H9 (cell line): ENCODE results near the gene CLEC2L. TPM values are rescaled to one million over a fixed set of nuclear protein-coding genes. Genes with fewer than 3 reads are reported as not detected.
A peak's percentile ranks its signal among the peaks of the same experiment; 100 is the strongest.

Experiments
- DNase-seq: peaks from one replicate; pipeline ENCODE4 v3.0.0-alpha.2; 2017
- H2AFZ ChIP-seq: one replicate; pipeline ENCODE4 v1.6.1; 2013; ENCODE audit warnings: mild to moderate bottlenecking, low read length, control low read depth, moderate library complexity
- H2AK5ac ChIP-seq: 2 replicates; pipeline ENCODE4 v1.6.1; 2013; ENCODE audit warnings: low read length, control low read depth, mixed read lengths; ENCODE audit not compliant: insufficient read length
- H2BK120ac ChIP-seq: one replicate; pipeline ENCODE4 v1.6.1; 2013; ENCODE audit warnings: low read depth, mild to moderate bottlenecking, low read length, control low read depth, inconsistent platforms; ENCODE audit not compliant: poor library complexity, severe bottlenecking
- H2BK12ac ChIP-seq: 2 replicates; pipeline ENCODE4 v1.6.1; 2013; ENCODE audit warnings: low read length, control low read depth, mixed read lengths, low read depth; ENCODE audit not compliant: insufficient read length
- H2BK15ac ChIP-seq: 2 replicates; pipeline ENCODE4 v1.6.1; 2013; ENCODE audit warnings: low read depth, low read length, control low read depth
- H2BK20ac ChIP-seq: one replicate; pipeline ENCODE4 v1.6.1; 2013; ENCODE audit warnings: low read depth, mild to moderate bottlenecking, low read length, control low read depth, inconsistent platforms; ENCODE audit not compliant: poor library complexity, severe bottlenecking
- H2BK5ac ChIP-seq: 2 replicates; pipeline ENCODE4 v1.6.1; 2013; ENCODE audit warnings: low read length, control low read depth, mixed read lengths; ENCODE audit not compliant: insufficient read length
- H3K14ac ChIP-seq: 2 replicates; pipeline ENCODE4 v1.6.1; 2013; ENCODE audit warnings: low read length, control low read depth; ENCODE audit not compliant: insufficient read depth
- H3K18ac ChIP-seq: 2 replicates; pipeline ENCODE4 v1.6.1; 2013; ENCODE audit warnings: low read depth, mild to moderate bottlenecking, mixed read lengths, low read length, control low read depth; ENCODE audit not compliant: insufficient read length
- H3K23ac ChIP-seq: 2 replicates; pipeline ENCODE4 v1.6.1; 2013; ENCODE audit warnings: low read length, control low read depth, mixed read lengths, low read depth; ENCODE audit not compliant: insufficient read length
- H3K23me2 ChIP-seq: 2 replicates; pipeline ENCODE4 v1.6.1; 2013; ENCODE audit warnings: low read depth, mild to moderate bottlenecking, mixed read lengths, low read length, control low read depth; ENCODE audit not compliant: insufficient read length, poor library complexity, severe bottlenecking
- H3K27ac ChIP-seq: 2 replicates; pipeline ENCODE4 v1.5.1; 2013; ENCODE audit warnings: low read length, control low read depth, mixed read lengths, low read depth; ENCODE audit not compliant: insufficient read length
- H3K27me3 ChIP-seq: 2 replicates; pipeline ENCODE4 v1.6.1; 2013; ENCODE audit warnings: low read length, control low read depth, inconsistent platforms; ENCODE audit not compliant: insufficient read depth
- H3K4ac ChIP-seq: 2 replicates; pipeline ENCODE4 v1.6.1; 2013; ENCODE audit warnings: low read depth, mild to moderate bottlenecking, control low read depth, inconsistent platforms, low read length, moderate library complexity
- H3K4me1 ChIP-seq: 2 replicates; pipeline ENCODE4 v1.6.1; 2013; ENCODE audit warnings: low read length, control low read depth, inconsistent platforms; ENCODE audit not compliant: insufficient read depth
- H3K4me2 ChIP-seq: 2 replicates; pipeline ENCODE4 v1.6.1; 2013; ENCODE audit warnings: low read length, control low read depth, mixed read lengths; ENCODE audit not compliant: insufficient read length, insufficient read depth
- H3K56ac ChIP-seq: 2 replicates; pipeline ENCODE4 v1.6.1; 2013; ENCODE audit warnings: low read depth, mild to moderate bottlenecking, mixed read lengths, low read length, control low read depth; ENCODE audit not compliant: insufficient read length
- H3K79me1 ChIP-seq: 2 replicates; pipeline ENCODE4 v1.6.1; 2013; ENCODE audit warnings: low read depth, mild to moderate bottlenecking, moderate library complexity, low read length, control low read depth, inconsistent platforms; ENCODE audit not compliant: insufficient read depth, poor library complexity, severe bottlenecking
- H3K79me2 ChIP-seq: 2 replicates; pipeline ENCODE4 v1.6.1; 2013; ENCODE audit warnings: low read length, control low read depth, inconsistent platforms; ENCODE audit not compliant: insufficient read depth
- H3K9ac ChIP-seq: 2 replicates; pipeline ENCODE4 v1.6.1; 2013; ENCODE audit warnings: low read length, control low read depth, mixed read lengths; ENCODE audit not compliant: insufficient read length; ENCODE audit errors: extremely low read depth
- H3K9me3 ChIP-seq: one replicate; pipeline ENCODE4 v1.6.1; 2013; ENCODE audit warnings: low read depth, low read length, inconsistent platforms; ENCODE audit not compliant: control insufficient read depth
- H3T11ph ChIP-seq: one replicate; pipeline ENCODE4 v1.6.1; 2013; ENCODE audit warnings: mild to moderate bottlenecking, low read length, control low read depth, inconsistent platforms
- H4K20me1 ChIP-seq: one replicate; pipeline ENCODE4 v1.6.1; 2013; ENCODE audit not compliant: control insufficient read depth, insufficient read length, insufficient read depth
- H4K5ac ChIP-seq: 2 replicates; pipeline ENCODE4 v1.6.1; 2013; ENCODE audit warnings: low read depth, mild to moderate bottlenecking, mixed read lengths, low read length, control low read depth; ENCODE audit not compliant: insufficient read length
- H4K8ac ChIP-seq: replicated peaks from 2 replicates; pipeline ENCODE4 v1.6.1; 2013; ENCODE audit warnings: low read length, control low read depth, mixed read lengths, low read depth; ENCODE audit not compliant: insufficient read length
- H4K91ac ChIP-seq: 2 replicates; pipeline ENCODE4 v1.6.1; 2013; ENCODE audit warnings: low read depth, mild to moderate bottlenecking, moderate library complexity, mixed read lengths, low read length, control low read depth; ENCODE audit not compliant: insufficient read length
- H3K27ac Mint-ChIP-seq, 3 experiments: 2 replicates in 2 of 3; 3 replicates in 1 of 3; pipeline ENCODE4 v1.8.0; 2020 to 2021; ENCODE audit warnings: mixed read lengths in 3 of 3, mild to moderate bottlenecking in 1 of 3, moderate library complexity in 1 of 3
- H3K27me3 Mint-ChIP-seq: 2 replicates; pipeline ENCODE4 v1.8.0; 2021; ENCODE audit warnings: low read depth, mild to moderate bottlenecking, moderate library complexity, mixed read lengths
- H3K36me3 Mint-ChIP-seq, 3 experiments: 2 replicates in 2 of 3; 3 replicates in 1 of 3; pipeline ENCODE4 v1.8.0; 2020 to 2021; ENCODE audit warnings: low read depth in 3 of 3, mixed read lengths in 3 of 3; ENCODE audit not compliant: insufficient read depth in 1 of 3
- H3K4me1 Mint-ChIP-seq, 2 experiments: 2 replicates each; pipeline ENCODE4 v1.8.0; 2020; ENCODE audit warnings: mixed read lengths in 2 of 2
- H3K4me3 Mint-ChIP-seq, 2 experiments: 2 replicates in 1 of 2; 3 replicates in 1 of 2; pipeline ENCODE4 v1.8.0; 2020 to 2021; ENCODE audit warnings: mild to moderate bottlenecking in 2 of 2, mixed read lengths in 2 of 2, moderate library complexity in 1 of 2
- H3K9me3 Mint-ChIP-seq, 2 experiments: 2 replicates in 1 of 2; 3 replicates in 1 of 2; pipeline ENCODE4 v1.8.0; 2020; ENCODE audit warnings: mild to moderate bottlenecking in 2 of 2, mixed read lengths in 2 of 2, moderate library complexity in 1 of 2
- CTCF ChIP-seq: fragments of 200-600 bp; sonication (generic); conservative IDR thresholded peaks from 3 replicates; pipeline ENCODE4 v1.8.0; 2021; ENCODE audit warnings: antibody characterized with exemption, mild to moderate bottlenecking
- WGBS: extraction: QIAGEN DNeasy Blood & Tissue Kit; methylation state at CpG from one replicate; pipeline ENCODE4 v1.1.7; 2013; ENCODE audit warnings: missing lambda C conversion rate, low lambda C conversion rate, mixed read lengths; ENCODE audit not compliant: insufficient read length; ENCODE audit errors: extremely low coverage; 5-methylcytosine and 5-hydroxymethylcytosine counted together
- total RNA-seq: library from RNA; stranded (reverse); gene quantifications from 2 replicates; pipeline ENCODE4 v1.2.1, GENCODE V29; 2021

Gene CLEC2L
- total RNA-seq, 1 experiment from 2014 or later, result 0.74 TPM

GRCh38 chr7:139566075-139566474 lies 42.6 kb downstream of the CLEC2L start:
- Mint-ChIP-seq H3K27ac (peak overlapping the region in 1 of 3 experiments; percentile 23; a peak in 2 of 7 replicates), H3K9me3 (no peaks in the 10 kb centered on the region)
- no peaks in the 10 kb centered on the region for H3K4me1 ChIP-seq

More at GRCh38 chr7:139566075-139566474, 42.6 kb downstream of the CLEC2L start:
- no CpG with 5 or more reads among the region's 6 CpGs for WGBS
- Histone ChIP-seq H3K4ac (no peak overlapping the region), H3K23me2 (no peaks in the 10 kb centered on the region), H3K14ac (no peak overlapping the region; the same call in 1 of the 2 replicates), H3K27ac (no peak overlapping the region), H2BK15ac (no peak overlapping the region), H2BK120ac (no peak overlapping the region), H2AFZ (no peak overlapping the region), H4K5ac (no peak overlapping the region), H3K4me2 (no peak overlapping the region), H3K18ac (no peak overlapping the region), H2BK12ac (no peak overlapping the region), H3K23ac (no peak overlapping the region), H3K56ac (no peak overlapping the region), H3K79me1 (no peaks in the 10 kb centered on the region), H2AK5ac (no peak overlapping the region), H2BK5ac (no peak overlapping the region), H3K9me3 (no peaks in the 10 kb centered on the region), H3K9ac (no peak overlapping the region), H4K20me1 (no peaks in the 10 kb centered on the region), H3K27me3 (no peaks in the 10 kb centered on the region), H4K8ac (no peak overlapping the region), H3K79me2 (no peaks in the 10 kb centered on the region), H4K91ac (no peak overlapping the region), H2BK20ac (no peak overlapping the region), H3T11ph (no peak overlapping the region)
- peaks cover 37 to 41% of the 10 kb centered on the region in 2 experiments for H3K4me1 Mint-ChIP-seq
- peaks cover 0 to 4% (median 0%) of the 10 kb centered on the region in 3 experiments; a peak in 1 of 7 replicates for H3K36me3 Mint-ChIP-seq
- H3K27me3 Mint-ChIP-seq, result no peaks in the 10 kb centered on the region; the same call in 1 of the 2 replicates
- no peak for TF ChIP-seq CTCF
- no peak overlapping the region for H3K4me3 Mint-ChIP-seq
- no peak for DNase-seq
